Karpas-422 (cell line): ENCODE results near the gene MPC1L. TPM values are rescaled to one million over a fixed set of nuclear protein-coding genes. Genes with fewer than 3 reads are reported as not detected.
"Not testable (repeated sequence)": the region's sequence is repeated elsewhere in the genome, so short reads cannot be mapped to it uniquely, and the experiment has no call there.

ENCODE experiments used
- DNase-seq: peaks from one replicate; pipeline ENCODE4 v3.0.0-alpha.2; 2015
- H2AFZ ChIP-seq: fragments of 200-600 bp; sonication (generic); 2 replicates; pipeline ENCODE4 v1.6.1; 2014; ENCODE audit warnings: antibody characterized with exemption, low read length, mixed read lengths
- H3K27ac ChIP-seq: fragments of 200-600 bp; sonication (generic); 2 replicates; pipeline ENCODE4 v1.5.1; 2014; ENCODE audit warnings: mild to moderate bottlenecking, low read length, moderate library complexity
- H3K27me3 ChIP-seq: fragments of 200-600 bp; sonication (generic); 2 replicates; pipeline ENCODE4 v1.6.1; 2014; ENCODE audit warnings: low read length, mixed read lengths
- H3K36me3 ChIP-seq: fragments of 200-600 bp; sonication (generic); 2 replicates; pipeline ENCODE4 v1.6.1; 2014; ENCODE audit warnings: low read length, mixed read lengths; ENCODE audit not compliant: insufficient read depth
- H3K4me1 ChIP-seq: fragments of 200-600 bp; sonication (generic); 2 replicates; pipeline ENCODE4 v1.6.1; 2014; ENCODE audit warnings: mild to moderate bottlenecking, low read length, mixed read lengths
- H3K4me2 ChIP-seq: fragments of 200-600 bp; sonication (generic); 2 replicates; pipeline ENCODE4 v1.6.1; 2014; ENCODE audit warnings: low read length, low read depth, mild to moderate bottlenecking; ENCODE audit not compliant: poor library complexity, severe bottlenecking
- H3K4me3 ChIP-seq: fragments of 200-600 bp; sonication (generic); 2 replicates; pipeline ENCODE4 v1.5.1; 2014; ENCODE audit warnings: mild to moderate bottlenecking, antibody characterized with exemption, low read length, mixed read lengths
- H3K79me2 ChIP-seq: fragments of 200-600 bp; sonication (generic); 2 replicates; pipeline ENCODE4 v1.6.1; 2014; ENCODE audit warnings: mild to moderate bottlenecking, low read length, mixed read lengths
- H3K9ac ChIP-seq: fragments of 200-600 bp; sonication (generic); 2 replicates; pipeline ENCODE4 v1.6.0; 2014; ENCODE audit warnings: low read length
- H3K9me2 ChIP-seq: fragments of 200-600 bp; sonication (generic), shearing (Covaris generic); replicated peaks from 2 replicates; pipeline ENCODE4 v1.6.0; 2014; ENCODE audit warnings: mild to moderate bottlenecking, low read length, moderate library complexity; ENCODE audit not compliant: insufficient read depth
- H3K9me3 ChIP-seq: fragments of 300-700, 200-600 bp; sonication (generic); 2 replicates; pipeline ENCODE4 v1.6.1; 2014; ENCODE audit warnings: low read length, mixed read lengths
- H4K20me1 ChIP-seq: fragments of 200-600 bp; sonication (generic); 2 replicates; pipeline ENCODE4 v1.6.1; 2014; ENCODE audit warnings: mild to moderate bottlenecking, antibody characterized with exemption, low read length, low read depth; ENCODE audit not compliant: insufficient read depth
- total RNA-seq: library from RNA; depleted of rRNA; stranded (reverse); fragments of >200 nt; shearing (Covaris generic); gene quantifications from 2 replicates; pipeline ENCODE4 v1.2.3, GENCODE V29; 2014; ENCODE audit warnings: low replicate concordance

The MPC1L gene
- total RNA-seq, 1 experiment from 2014 or later: not detected

DNA sequence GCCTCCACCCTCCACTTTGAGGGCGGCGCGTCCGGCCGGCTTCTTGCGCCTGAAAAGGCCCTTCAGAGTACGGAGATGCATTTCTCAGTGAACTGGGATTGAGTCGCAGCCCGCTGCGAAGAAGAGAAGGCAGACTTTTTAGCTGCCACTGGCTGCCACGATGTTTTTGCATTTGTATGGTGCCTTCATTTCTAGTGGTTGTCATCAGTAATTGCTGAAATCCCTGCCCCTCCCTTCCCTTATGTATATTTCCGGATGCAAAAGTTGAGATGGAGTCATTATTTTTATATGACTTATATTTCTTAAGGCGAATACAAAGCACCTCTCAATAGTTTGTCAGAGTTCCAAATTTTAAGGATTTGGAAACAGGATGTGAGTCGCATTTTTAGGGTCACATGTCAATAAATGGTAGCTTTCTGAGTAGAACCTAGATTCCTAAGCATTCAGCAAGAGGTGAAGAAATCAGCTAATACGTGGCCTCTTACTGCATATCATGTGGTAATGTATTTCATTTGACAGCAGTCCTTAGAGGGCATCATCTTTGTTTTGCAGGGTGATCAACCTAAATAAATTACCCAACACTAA lies 41.8 kb upstream of the MPC1L start:
- Histone ChIP-seq H3K4me1 (peaks cover 17% of the 10 kb centered on the region), H3K9ac (peak overlapping the region; percentile 76), H3K9me3 (no peaks in the 10 kb centered on the region), H3K79me2 (peaks cover 48% of the 10 kb centered on the region), H4K20me1 (peaks cover 7% of the 10 kb centered on the region; the same call in 1 of the 2 replicates), H3K27ac (no peak overlapping the region), H3K36me3 (no peaks in the 10 kb centered on the region), H3K4me3 (peak overlapping the region; percentile 70), H3K27me3 (no peaks in the 10 kb centered on the region), H3K4me2 (peak overlapping the region; percentile 77), H3K9me2 (no peaks in the 10 kb centered on the region), H2AFZ (no peak overlapping the region)
- peak; percentile 57 for DNase-seq

DNA sequence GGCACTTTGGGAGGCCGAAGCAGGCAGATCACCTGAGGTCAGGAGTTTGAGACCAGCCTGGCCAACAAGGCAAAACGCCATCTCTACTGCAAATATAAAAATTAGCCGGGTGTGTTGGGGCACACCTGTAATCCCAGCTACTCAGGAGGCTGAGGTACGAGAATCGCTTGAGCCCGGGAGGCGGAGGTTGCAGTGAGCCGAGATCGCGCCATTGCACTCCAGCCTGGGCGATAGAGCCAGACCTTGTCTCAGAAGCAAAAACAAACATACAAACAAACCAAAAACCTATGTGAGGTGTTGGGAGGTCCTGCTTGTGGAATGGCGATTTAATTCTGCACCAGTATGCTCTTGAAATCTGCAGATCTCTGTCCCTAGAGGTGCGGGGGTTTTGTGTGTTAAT lies 41.0 kb upstream of the MPC1L start:
- Histone ChIP-seq H3K4me3 (peak overlapping the region; percentile 70; the same call in 1 of the 2 replicates), H3K79me2 (peaks cover 54% of the 10 kb centered on the region), H3K4me2 (peak overlapping the region; percentile 77), H3K4me1 (peaks cover 17% of the 10 kb centered on the region), H3K9ac (peak overlapping the region; percentile 76)
- DNase-seq, H3K36me3 ChIP-seq, H4K20me1 ChIP-seq, H2AFZ ChIP-seq, H3K27ac ChIP-seq, H3K9me3 ChIP-seq, H3K27me3 ChIP-seq, H3K9me2 ChIP-seq: not testable (repeated sequence)

DNA sequence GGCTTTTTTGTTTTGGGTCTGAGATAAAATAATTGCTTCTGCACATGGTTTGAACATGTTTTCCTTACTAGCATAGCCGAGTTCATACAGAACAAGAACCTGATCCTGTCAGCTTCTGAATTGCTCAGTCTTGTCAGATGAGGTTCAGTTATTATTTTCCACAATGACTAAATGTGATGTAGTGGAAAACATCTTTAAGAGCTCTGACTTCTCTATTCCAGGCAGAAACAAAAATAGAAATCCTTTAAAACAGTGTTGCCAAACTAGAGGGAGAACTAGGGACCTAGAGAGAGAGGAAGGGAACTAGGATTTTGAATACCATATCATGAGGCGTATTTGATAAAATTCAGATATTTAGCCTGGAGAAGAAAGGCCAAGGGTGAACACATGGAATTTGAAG lies 40.4 kb upstream of the MPC1L start:
- peaks cover 7% of the 10 kb centered on the region; the same call in 1 of the 2 replicates for H4K20me1 ChIP-seq
- H3K27me3 ChIP-seq: no peaks in the 10 kb centered on the region
- H3K4me1 ChIP-seq: peaks cover 17% of the 10 kb centered on the region
- no peaks in the 10 kb centered on the region for H3K36me3 ChIP-seq
- no peak overlapping the region for H3K27ac ChIP-seq
- no peak overlapping the region for H3K9ac ChIP-seq
- H3K9me2 ChIP-seq: no peaks in the 10 kb centered on the region
- H3K4me3 ChIP-seq: no peak overlapping the region
- H3K9me3 ChIP-seq: no peaks in the 10 kb centered on the region
- H3K79me2 ChIP-seq: peaks cover 59% of the 10 kb centered on the region
- peak overlapping the region; percentile 77 for H3K4me2 ChIP-seq
- DNase-seq: no peak
- no peak overlapping the region for H2AFZ ChIP-seq

DNA sequence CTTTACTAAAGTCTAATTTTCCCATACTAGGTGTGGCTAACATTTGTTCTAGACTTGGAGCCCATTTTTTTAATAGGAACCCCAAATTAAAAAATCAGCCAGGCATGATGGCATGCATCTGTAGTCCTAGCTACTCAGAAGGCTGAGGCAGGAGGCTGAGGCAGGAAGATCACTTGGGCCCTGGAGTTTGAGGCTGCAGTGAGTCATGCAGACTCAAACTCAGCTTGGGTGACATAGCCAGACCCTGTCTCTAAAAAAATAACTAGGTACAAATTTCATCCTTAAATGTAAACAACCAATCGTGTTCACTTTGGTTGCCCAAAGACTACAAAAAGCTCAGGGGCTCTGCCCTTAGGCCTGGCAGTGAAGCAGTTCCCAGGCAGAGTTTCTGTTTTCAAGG lies 35.6 kb upstream of the MPC1L start:
- not testable (repeated sequence) for H3K9ac ChIP-seq, H3K9me3 ChIP-seq, H3K27me3 ChIP-seq, H3K4me3 ChIP-seq, H3K4me1 ChIP-seq, H3K27ac ChIP-seq, DNase-seq, H3K4me2 ChIP-seq, H4K20me1 ChIP-seq, H3K36me3 ChIP-seq, H2AFZ ChIP-seq, H3K9me2 ChIP-seq
- H3K79me2 ChIP-seq: peaks cover 54% of the 10 kb centered on the region

GRCh38 chrX:40589616-40590321 lies 33.5 kb upstream of the MPC1L start:
- H3K4me3 ChIP-seq, H3K4me1 ChIP-seq, H3K9me2 ChIP-seq, H3K36me3 ChIP-seq, H3K27ac ChIP-seq, H2AFZ ChIP-seq, H4K20me1 ChIP-seq, H3K9ac ChIP-seq, H3K4me2 ChIP-seq, H3K27me3 ChIP-seq, H3K9me3 ChIP-seq, DNase-seq: not testable (repeated sequence)
- H3K79me2 ChIP-seq: peaks cover 37% of the 10 kb centered on the region

DNA sequence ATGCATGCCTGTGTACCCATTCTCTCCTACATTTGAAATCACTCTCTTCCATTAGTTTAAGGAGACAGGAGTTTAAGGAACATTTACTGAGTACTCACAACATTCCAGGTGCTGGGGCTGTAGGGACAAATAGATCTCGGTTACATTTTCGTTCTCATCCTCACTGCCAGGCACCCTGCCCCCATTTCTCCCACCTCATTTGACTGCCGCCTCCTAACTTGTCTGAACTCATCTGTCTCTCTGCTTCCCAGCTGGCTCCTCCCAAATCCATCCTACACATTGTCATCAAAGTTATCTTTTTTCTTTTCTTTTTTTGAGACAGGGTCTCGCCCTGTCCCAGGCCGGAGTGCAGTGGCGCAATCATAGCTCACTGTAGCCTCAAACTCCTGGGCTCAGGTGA lies 19.8 kb upstream of the MPC1L start:
- H3K4me3 ChIP-seq: no peak overlapping the region
- no peak overlapping the region for H3K27ac ChIP-seq
- no peak overlapping the region for H3K4me2 ChIP-seq
- H2AFZ ChIP-seq: no peak overlapping the region
- H3K4me1 ChIP-seq: no peaks in the 10 kb centered on the region
- H3K9me3 ChIP-seq: no peaks in the 10 kb centered on the region
- H3K27me3 ChIP-seq: no peaks in the 10 kb centered on the region
- H3K9ac ChIP-seq: no peak overlapping the region
- no peaks in the 10 kb centered on the region for H3K9me2 ChIP-seq
- no peaks in the 10 kb centered on the region for H4K20me1 ChIP-seq
- H3K36me3 ChIP-seq: no peaks in the 10 kb centered on the region
- no peak for DNase-seq
- H3K79me2 ChIP-seq: no peaks in the 10 kb centered on the region

GRCh38 chrX:40607381-40607780 lies 15.8 kb upstream of the MPC1L start:
- H3K9me2 ChIP-seq: no peaks in the 10 kb centered on the region
- H3K4me1 ChIP-seq: no peaks in the 10 kb centered on the region
- H3K9ac ChIP-seq: no peak overlapping the region
- H3K79me2 ChIP-seq: no peaks in the 10 kb centered on the region
- H3K4me3 ChIP-seq: no peak overlapping the region
- H3K4me2 ChIP-seq: no peak overlapping the region
- no peaks in the 10 kb centered on the region for H3K9me3 ChIP-seq
- H3K27me3 ChIP-seq: no peaks in the 10 kb centered on the region
- H2AFZ ChIP-seq: no peak overlapping the region
- no peaks in the 10 kb centered on the region for H3K36me3 ChIP-seq
- no peak for DNase-seq
- H4K20me1 ChIP-seq: no peaks in the 10 kb centered on the region
- no peak overlapping the region for H3K27ac ChIP-seq

GRCh38 chrX:40612511-40612910 lies 10.7 kb upstream of the MPC1L start:
- no peaks in the 10 kb centered on the region for H4K20me1 ChIP-seq
- DNase-seq: no peak
- H3K27me3 ChIP-seq: no peaks in the 10 kb centered on the region
- H3K4me2 ChIP-seq: no peak overlapping the region
- no peaks in the 10 kb centered on the region for H3K9me2 ChIP-seq
- H3K9me3 ChIP-seq: no peaks in the 10 kb centered on the region
- H3K79me2 ChIP-seq: no peaks in the 10 kb centered on the region
- H2AFZ ChIP-seq: no peak overlapping the region
- H3K9ac ChIP-seq: no peak overlapping the region
- H3K4me1 ChIP-seq: no peaks in the 10 kb centered on the region
- no peak overlapping the region for H3K27ac ChIP-seq
- H3K4me3 ChIP-seq: no peak overlapping the region
- H3K36me3 ChIP-seq: no peaks in the 10 kb centered on the region
